GM23338 (cell line): Measurements from ENCODE around the gene BRINP2.

ENCODE experiments used
- CREB1 ChIP-seq: fragments of 250-450 bp; sonication (Bioruptor Pico); IDR thresholded peaks from 2 replicates; pipeline ENCODE4 v1.5.0; 2020; ENCODE audit warnings: low read depth, mild to moderate bottlenecking, moderate library complexity
- EZH2 ChIP-seq: fragments of 200-600 bp; sonication (generic); IDR thresholded peaks from one replicate; pipeline ENCODE4 v1.8.0; 2017; ENCODE audit warnings: antibody characterized with exemption, mild to moderate bottlenecking, low read depth; ENCODE audit not compliant: unreplicated experiment
- EZH2phosphoT487 ChIP-seq: fragments of 200-600 bp; sonication (generic); IDR thresholded peaks from one replicate; pipeline ENCODE4 v1.8.1; 2018; ENCODE audit warnings: antibody characterized with exemption; ENCODE audit not compliant: unreplicated experiment
- JUNB ChIP-seq: IDR thresholded peaks from one replicate; pipeline ENCODE4 v1.6.1; 2016; ENCODE audit warnings: antibody characterized with exemption; ENCODE audit not compliant: unreplicated experiment
- NANOG ChIP-seq: IDR thresholded peaks from 2 replicates; pipeline ENCODE4 v1.6.1; 2016; ENCODE audit warnings: antibody characterized with exemption, borderline replicate concordance
- POLR2AphosphoS5 ChIP-seq: IDR thresholded peaks from 2 replicates; pipeline ENCODE4 v1.6.1; 2016; ENCODE audit warnings: antibody characterized with exemption, low read depth
- STAT1 ChIP-seq: IDR thresholded peaks from one replicate; pipeline ENCODE4 v1.6.1; 2016; ENCODE audit warnings: antibody characterized with exemption; ENCODE audit not compliant: unreplicated experiment
- ZNF114 ChIP-seq: fragments of 250-450 bp; sonication (Bioruptor Pico); IDR thresholded peaks from 2 replicates; pipeline ENCODE4 v1.5.0; 2020; ENCODE audit warnings: mild to moderate bottlenecking, moderate library complexity
- ZNF331 ChIP-seq: fragments of 250-450 bp; sonication (Bioruptor Pico); IDR thresholded peaks from 2 replicates; pipeline ENCODE4 v1.5.0; 2020; ENCODE audit warnings: low read depth, mild to moderate bottlenecking, moderate library complexity
- TF ChIP-seq, protein P1 (sequence below), 2 experiments: fragments of 200-600 bp in 1 of 2; sonication (generic) in 1 of 2; conservative IDR thresholded peaks; 2 replicates each; pipeline versions ENCODE4 v1.5.1 to v1.6.1; 2016 to 2017; ENCODE audit warnings: antibody characterized with exemption in 2 of 2, low read depth in 2 of 2, mild to moderate bottlenecking in 2 of 2, moderate library complexity in 1 of 2
- TF ChIP-seq, protein P2 (sequence below): fragments of 250-450 bp; sonication (Bioruptor Pico); IDR thresholded peaks from 2 replicates; pipeline ENCODE4 v1.5.0; 2020; ENCODE audit warnings: mild to moderate bottlenecking, moderate library complexity
- TF ChIP-seq, protein P3 (sequence below): IDR thresholded peaks from one replicate; pipeline ENCODE4 v1.6.1; 2018; ENCODE audit warnings: antibody characterized with exemption; ENCODE audit not compliant: unreplicated experiment

DNA sequence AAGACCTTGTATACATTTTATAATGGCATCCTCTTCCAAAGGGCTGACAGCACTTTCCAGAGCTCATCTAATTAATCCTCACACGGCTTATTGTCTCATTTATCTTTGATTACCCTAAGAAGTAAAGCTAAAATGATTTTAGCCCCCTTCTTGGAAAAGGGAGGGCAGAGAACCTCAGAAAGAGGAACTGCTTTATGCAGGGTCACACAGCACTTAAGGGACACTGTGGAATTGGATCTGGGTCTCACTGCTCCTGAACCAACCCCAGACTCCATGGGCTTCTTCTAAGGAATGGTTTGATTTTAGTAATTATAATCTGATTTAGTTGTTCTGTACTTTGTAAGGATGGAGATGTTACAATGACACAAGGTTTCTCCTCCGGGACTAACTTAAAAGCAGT lies 3.2 kb downstream of the BRINP2 start:
- TF ChIP-seq, protein P1, sequence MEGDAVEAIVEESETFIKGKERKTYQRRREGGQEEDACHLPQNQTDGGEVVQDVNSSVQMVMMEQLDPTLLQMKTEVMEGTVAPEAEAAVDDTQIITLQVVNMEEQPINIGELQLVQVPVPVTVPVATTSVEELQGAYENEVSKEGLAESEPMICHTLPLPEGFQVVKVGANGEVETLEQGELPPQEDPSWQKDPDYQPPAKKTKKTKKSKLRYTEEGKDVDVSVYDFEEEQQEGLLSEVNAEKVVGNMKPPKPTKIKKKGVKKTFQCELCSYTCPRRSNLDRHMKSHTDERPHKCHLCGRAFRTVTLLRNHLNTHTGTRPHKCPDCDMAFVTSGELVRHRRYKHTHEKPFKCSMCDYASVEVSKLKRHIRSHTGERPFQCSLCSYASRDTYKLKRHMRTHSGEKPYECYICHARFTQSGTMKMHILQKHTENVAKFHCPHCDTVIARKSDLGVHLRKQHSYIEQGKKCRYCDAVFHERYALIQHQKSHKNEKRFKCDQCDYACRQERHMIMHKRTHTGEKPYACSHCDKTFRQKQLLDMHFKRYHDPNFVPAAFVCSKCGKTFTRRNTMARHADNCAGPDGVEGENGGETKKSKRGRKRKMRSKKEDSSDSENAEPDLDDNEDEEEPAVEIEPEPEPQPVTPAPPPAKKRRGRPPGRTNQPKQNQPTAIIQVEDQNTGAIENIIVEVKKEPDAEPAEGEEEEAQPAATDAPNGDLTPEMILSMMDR (conservative IDR thresholded peaks at IDR 0.05; ENCODE audit: low read depth in 2 of 2): no peak
- TF ChIP-seq, protein P2, sequence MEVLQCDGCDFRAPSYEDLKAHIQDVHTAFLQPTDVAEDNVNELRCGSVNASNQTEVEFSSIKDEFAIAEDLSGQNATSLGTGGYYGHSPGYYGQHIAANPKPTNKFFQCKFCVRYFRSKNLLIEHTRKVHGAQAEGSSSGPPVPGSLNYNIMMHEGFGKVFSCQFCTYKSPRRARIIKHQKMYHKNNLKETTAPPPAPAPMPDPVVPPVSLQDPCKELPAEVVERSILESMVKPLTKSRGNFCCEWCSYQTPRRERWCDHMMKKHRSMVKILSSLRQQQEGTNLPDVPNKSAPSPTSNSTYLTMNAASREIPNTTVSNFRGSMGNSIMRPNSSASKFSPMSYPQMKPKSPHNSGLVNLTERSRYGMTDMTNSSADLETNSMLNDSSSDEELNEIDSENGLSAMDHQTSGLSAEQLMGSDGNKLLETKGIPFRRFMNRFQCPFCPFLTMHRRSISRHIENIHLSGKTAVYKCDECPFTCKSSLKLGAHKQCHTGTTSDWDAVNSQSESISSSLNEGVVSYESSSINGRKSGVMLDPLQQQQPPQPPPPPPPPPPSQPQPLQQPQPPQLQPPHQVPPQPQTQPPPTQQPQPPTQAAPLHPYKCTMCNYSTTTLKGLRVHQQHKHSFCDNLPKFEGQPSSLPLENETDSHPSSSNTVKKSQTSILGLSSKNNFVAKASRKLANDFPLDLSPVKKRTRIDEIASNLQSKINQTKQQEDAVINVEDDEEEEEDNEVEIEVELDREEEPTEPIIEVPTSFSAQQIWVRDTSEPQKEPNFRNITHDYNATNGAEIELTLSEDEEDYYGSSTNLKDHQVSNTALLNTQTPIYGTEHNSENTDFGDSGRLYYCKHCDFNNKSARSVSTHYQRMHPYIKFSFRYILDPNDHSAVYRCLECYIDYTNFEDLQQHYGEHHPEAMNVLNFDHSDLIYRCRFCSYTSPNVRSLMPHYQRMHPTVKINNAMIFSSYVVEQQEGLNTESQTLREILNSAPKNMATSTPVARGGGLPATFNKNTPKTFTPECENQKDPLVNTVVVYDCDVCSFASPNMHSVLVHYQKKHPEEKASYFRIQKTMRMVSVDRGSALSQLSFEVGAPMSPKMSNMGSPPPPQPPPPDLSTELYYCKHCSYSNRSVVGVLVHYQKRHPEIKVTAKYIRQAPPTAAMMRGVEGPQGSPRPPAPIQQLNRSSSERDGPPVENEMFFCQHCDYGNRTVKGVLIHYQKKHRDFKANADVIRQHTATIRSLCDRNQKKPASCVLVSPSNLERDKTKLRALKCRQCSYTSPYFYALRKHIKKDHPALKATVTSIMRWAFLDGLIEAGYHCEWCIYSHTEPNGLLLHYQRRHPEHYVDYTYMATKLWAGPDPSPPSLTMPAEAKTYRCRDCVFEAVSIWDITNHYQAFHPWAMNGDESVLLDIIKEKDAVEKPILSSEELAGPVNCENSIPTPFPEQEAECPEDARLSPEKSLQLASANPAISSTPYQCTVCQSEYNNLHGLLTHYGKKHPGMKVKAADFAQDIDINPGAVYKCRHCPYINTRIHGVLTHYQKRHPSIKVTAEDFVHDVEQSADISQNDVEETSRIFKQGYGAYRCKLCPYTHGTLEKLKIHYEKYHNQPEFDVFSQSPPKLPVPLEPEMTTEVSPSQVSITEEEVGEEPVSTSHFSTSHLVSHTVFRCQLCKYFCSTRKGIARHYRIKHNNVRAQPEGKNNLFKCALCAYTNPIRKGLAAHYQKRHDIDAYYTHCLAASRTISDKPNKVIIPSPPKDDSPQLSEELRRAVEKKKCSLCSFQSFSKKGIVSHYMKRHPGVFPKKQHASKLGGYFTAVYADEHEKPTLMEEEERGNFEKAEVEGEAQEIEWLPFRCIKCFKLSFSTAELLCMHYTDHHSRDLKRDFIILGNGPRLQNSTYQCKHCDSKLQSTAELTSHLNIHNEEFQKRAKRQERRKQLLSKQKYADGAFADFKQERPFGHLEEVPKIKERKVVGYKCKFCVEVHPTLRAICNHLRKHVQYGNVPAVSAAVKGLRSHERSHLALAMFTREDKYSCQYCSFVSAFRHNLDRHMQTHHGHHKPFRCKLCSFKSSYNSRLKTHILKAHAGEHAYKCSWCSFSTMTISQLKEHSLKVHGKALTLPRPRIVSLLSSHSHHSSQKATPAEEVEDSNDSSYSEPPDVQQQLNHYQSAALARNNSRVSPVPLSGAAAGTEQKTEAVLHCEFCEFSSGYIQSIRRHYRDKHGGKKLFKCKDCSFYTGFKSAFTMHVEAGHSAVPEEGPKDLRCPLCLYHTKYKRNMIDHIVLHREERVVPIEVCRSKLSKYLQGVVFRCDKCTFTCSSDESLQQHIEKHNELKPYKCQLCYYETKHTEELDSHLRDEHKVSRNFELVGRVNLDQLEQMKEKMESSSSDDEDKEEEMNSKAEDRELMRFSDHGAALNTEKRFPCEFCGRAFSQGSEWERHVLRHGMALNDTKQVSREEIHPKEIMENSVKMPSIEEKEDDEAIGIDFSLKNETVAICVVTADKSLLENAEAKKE: no peak
- no peak for TF ChIP-seq POLR2AphosphoS5
- TF ChIP-seq EZH2: no peak
- no peak for TF ChIP-seq ZNF114 (CRISPR knock-in tag)
- TF ChIP-seq EZH2phosphoT487: no peak
- no peak for TF ChIP-seq CREB1
- no peak for TF ChIP-seq JUNB
- TF ChIP-seq, protein P3, sequence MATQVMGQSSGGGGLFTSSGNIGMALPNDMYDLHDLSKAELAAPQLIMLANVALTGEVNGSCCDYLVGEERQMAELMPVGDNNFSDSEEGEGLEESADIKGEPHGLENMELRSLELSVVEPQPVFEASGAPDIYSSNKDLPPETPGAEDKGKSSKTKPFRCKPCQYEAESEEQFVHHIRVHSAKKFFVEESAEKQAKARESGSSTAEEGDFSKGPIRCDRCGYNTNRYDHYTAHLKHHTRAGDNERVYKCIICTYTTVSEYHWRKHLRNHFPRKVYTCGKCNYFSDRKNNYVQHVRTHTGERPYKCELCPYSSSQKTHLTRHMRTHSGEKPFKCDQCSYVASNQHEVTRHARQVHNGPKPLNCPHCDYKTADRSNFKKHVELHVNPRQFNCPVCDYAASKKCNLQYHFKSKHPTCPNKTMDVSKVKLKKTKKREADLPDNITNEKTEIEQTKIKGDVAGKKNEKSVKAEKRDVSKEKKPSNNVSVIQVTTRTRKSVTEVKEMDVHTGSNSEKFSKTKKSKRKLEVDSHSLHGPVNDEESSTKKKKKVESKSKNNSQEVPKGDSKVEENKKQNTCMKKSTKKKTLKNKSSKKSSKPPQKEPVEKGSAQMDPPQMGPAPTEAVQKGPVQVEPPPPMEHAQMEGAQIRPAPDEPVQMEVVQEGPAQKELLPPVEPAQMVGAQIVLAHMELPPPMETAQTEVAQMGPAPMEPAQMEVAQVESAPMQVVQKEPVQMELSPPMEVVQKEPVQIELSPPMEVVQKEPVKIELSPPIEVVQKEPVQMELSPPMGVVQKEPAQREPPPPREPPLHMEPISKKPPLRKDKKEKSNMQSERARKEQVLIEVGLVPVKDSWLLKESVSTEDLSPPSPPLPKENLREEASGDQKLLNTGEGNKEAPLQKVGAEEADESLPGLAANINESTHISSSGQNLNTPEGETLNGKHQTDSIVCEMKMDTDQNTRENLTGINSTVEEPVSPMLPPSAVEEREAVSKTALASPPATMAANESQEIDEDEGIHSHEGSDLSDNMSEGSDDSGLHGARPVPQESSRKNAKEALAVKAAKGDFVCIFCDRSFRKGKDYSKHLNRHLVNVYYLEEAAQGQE: no peak
- TF ChIP-seq STAT1: no peak
- TF ChIP-seq NANOG: no peak
- TF ChIP-seq ZNF331 (CRISPR knock-in tag): no peak
